ENCODE data around the gene TUBA3D.

- TF ChIP-seq, protein P1, sequence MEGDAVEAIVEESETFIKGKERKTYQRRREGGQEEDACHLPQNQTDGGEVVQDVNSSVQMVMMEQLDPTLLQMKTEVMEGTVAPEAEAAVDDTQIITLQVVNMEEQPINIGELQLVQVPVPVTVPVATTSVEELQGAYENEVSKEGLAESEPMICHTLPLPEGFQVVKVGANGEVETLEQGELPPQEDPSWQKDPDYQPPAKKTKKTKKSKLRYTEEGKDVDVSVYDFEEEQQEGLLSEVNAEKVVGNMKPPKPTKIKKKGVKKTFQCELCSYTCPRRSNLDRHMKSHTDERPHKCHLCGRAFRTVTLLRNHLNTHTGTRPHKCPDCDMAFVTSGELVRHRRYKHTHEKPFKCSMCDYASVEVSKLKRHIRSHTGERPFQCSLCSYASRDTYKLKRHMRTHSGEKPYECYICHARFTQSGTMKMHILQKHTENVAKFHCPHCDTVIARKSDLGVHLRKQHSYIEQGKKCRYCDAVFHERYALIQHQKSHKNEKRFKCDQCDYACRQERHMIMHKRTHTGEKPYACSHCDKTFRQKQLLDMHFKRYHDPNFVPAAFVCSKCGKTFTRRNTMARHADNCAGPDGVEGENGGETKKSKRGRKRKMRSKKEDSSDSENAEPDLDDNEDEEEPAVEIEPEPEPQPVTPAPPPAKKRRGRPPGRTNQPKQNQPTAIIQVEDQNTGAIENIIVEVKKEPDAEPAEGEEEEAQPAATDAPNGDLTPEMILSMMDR (IDR thresholded peaks at IDR 0.05) = no peak
- TF ChIP-seq POLR2AphosphoS5 (IDR thresholded peaks at IDR 0.05) = no peak
These were observed 46.3 kb downstream of the TUBA3D start for GRCh38 chr2:131521961-131522781.

All from prostate gland (tissue), 2 donors.